ENCODE results near the gene TTC9B.

DNA sequence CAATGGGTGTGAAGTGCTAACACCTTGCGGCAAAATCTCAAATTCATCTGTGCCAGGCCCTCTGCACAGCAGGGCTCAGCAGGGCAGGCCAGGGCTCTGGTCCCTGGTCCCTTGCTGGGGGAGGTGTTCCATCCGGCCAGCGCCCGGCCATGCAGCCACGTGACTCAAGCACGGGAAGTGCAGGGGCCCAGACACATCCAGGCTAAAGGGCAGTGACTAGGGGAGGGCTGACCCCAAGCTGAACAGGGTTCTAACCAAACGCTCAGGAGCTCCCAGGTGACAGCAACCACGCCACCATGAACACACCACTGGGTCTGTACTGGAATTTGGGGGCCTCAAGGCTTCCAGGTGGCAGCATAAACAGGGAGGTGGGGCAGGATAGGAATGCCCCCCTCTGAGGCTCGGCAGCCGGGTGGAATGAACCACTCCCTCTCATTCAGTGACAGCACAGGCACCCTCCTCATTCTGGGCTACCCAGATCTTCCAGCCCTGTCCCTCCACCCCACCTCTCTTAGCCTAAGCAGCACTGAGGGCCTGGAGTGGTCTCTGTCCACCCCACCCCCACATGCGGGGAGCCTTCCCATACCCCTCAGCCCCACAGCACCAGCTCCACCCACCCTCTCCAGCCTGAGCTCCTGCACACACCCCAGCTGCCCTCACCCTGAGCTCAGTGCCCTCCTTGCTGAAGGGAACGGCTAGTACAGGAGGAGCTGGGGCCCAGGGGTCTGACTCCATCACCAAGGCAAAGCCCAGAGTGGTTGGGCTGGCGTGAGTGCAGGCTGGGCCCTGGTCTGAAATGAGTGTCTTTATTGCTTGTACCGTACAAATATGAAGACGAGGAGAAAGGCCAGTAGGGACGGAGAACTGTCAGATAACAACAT lies 13.6 kb upstream of the TTC9B start:
- no peak for TF ChIP-seq POLR2AphosphoS5 (IDR thresholded peaks at IDR 0.05; ENCODE audit: low read depth)
- TF ChIP-seq, protein P1, sequence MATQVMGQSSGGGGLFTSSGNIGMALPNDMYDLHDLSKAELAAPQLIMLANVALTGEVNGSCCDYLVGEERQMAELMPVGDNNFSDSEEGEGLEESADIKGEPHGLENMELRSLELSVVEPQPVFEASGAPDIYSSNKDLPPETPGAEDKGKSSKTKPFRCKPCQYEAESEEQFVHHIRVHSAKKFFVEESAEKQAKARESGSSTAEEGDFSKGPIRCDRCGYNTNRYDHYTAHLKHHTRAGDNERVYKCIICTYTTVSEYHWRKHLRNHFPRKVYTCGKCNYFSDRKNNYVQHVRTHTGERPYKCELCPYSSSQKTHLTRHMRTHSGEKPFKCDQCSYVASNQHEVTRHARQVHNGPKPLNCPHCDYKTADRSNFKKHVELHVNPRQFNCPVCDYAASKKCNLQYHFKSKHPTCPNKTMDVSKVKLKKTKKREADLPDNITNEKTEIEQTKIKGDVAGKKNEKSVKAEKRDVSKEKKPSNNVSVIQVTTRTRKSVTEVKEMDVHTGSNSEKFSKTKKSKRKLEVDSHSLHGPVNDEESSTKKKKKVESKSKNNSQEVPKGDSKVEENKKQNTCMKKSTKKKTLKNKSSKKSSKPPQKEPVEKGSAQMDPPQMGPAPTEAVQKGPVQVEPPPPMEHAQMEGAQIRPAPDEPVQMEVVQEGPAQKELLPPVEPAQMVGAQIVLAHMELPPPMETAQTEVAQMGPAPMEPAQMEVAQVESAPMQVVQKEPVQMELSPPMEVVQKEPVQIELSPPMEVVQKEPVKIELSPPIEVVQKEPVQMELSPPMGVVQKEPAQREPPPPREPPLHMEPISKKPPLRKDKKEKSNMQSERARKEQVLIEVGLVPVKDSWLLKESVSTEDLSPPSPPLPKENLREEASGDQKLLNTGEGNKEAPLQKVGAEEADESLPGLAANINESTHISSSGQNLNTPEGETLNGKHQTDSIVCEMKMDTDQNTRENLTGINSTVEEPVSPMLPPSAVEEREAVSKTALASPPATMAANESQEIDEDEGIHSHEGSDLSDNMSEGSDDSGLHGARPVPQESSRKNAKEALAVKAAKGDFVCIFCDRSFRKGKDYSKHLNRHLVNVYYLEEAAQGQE (IDR thresholded peaks at IDR 0.05; ENCODE audit: insufficient replicate concordance, low read depth): no peak
